NCI-H345 treated with DMSO at 0.1 percent for 48 hours (cell line): ENCODE data around the gene ACTN1.

Experiments
- DNase-seq: peaks from one replicate; lab custom pipeline; 2025; ENCODE audit not compliant: unreplicated experiment; lab: John Stamatoyannopoulos, UW

The ACTN1 gene

DNA sequence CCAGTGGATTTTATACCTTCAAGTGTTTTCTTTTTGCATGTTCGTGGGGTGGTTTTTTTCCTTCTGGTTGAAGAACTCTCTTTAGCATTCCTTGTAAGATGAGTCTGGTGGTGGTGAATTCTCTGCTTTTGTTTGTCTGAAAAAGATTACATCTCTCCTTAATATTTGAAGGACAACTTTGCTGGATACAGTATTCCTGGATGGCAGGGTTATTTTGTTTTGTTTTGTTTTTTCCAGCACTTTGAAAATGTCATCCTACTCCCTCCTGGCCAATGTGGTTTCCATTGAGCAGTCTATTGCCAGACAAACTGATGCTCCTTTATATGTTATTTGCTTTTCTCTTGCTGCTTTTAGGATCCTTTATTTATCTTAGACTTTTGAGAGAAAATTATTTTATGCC, 143.0 kb downstream of the ACTN1 start:
- no peak for DNase-seq

GRCh38 chr14:68834816-68835215, 144.3 kb downstream of the ACTN1 start:
- DNase-seq: no peak

DNA sequence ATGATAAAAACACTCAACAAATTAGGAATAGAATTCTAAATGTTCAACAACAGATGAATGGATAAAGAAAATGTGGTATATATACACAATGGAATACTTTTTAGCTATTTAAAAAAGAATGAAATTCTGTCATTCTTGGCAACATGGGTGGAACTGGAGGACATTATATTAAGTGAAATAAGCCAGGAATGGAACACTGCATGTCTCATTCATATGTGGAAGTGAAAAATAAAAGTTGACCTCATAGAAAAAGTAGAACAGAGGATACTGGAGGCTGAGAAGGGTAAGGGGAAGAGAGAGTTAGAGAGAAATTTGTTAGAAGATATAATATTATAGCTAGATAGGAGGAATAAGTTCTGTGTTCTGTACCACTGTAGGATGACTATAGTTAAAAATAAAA, 150.4 kb downstream of the ACTN1 start:
- no peak for DNase-seq

DNA sequence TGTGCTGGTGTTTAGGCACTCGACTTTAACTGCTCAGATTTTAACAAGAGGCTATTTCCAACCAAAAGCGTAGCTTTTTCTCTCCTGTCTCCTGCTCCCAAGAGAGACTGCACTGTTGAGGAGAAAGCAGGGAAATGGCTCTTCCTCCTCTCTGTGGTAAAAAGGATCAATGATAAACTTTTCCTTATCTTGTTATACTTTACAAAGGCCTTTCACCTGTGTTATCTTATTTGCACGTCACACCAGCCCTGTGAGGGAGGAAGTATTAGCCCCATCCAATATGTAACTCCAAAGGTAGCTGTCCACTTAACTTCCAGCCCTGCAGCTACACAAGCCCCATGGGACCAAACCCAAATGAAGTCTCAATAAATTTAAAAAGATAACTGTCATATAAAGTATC, 153.4 kb downstream of the ACTN1 start:
- DNase-seq: no peak

GRCh38 chr14:68824517-68825347, 154.4 kb downstream of the ACTN1 start:
- no peak for DNase-seq

- no peak for DNase-seq
Observed at GRCh38 chr14:68824207-68824516, 154.9 kb downstream of the ACTN1 start.
